ENCODE results near the gene DBN1. TPM values are rescaled to one million over a fixed set of nuclear protein-coding genes. Genes with fewer than 3 reads are reported as not detected.

Gene DBN1
- total and polyA plus RNA-seq, 7 experiments from 2014 or later = 0.64 to 8.8 (median 2.2) TPM

- Mint-ChIP-seq H3K27ac (peak overlapping the region in 6 of 9 donors; percentile 7 to 83 (median 52)), H3K9me3 (no peaks in the 10 kb centered on the region), H3K36me3 (peaks cover 0 to 5% (median 0%) of the 10 kb centered on the region in 5 donors), H3K4me3 (peak overlapping the region in 3 of 10 donors; percentile 1 to 51 (median 15)), H3K4me1 (peaks cover 31 to 52% (median 48%) of the 10 kb centered on the region in 7 donors), H3K27me3 (peaks cover 0 to 9% (median 0%) of the 10 kb centered on the region in 5 donors)
- H3K4me3 ChIP-seq (ENCODE audit: low read length) = no peak overlapping the region
- peaks cover 9 to 33% of the 10 kb centered on the region in 2 donors for H3K4me1 ChIP-seq (ENCODE audit: control insufficient read depth in 2 of 2, insufficient read depth in 2 of 2, low read length in 2 of 2)
- ChIA-PET POLR2A (interaction anchor here (1.4 to 1.5 kb wide), 2 partner anchors 21 to 49 kb away, joined by 3 to 4 read pairs; no protein-coding TSS in a partner anchor), CTCF (interaction anchor here (0.8 to 2.6 kb wide), 4 partner anchors 21 to 86 kb away, joined by 3 to 7 read pairs (median 3); no protein-coding TSS in a partner anchor)
- intact Hi-C loops (cut with micrococcal nuclease) = no loop called here
- H3K9me3 ChIP-seq (ENCODE audit: control insufficient read depth in 2 of 3, low read length in 3 of 3) = no peaks in the 10 kb centered on the region
- ATAC-seq (no peak), DNase-seq (no peak)
- no peaks in the 10 kb centered on the region for H3K36me3 ChIP-seq (ENCODE audit: control insufficient read depth in 2 of 3, insufficient read depth in 3 of 3, low read length in 3 of 3)
- H3K27ac ChIP-seq (ENCODE audit: low read depth, low read length) = no peak overlapping the region
- no peaks in the 10 kb centered on the region for H3K27me3 ChIP-seq (ENCODE audit: control insufficient read depth in 2 of 2, insufficient read depth in 2 of 2, low read length in 2 of 2)
Observed at GRCh38 chr5:177476531-177477233, 3.2 kb upstream of the DBN1 start.

GRCh38 chr5:177475563-177476427 lies 2.4 kb upstream of the DBN1 start:
- intact Hi-C loops (cut with micrococcal nuclease) = no loop called here
- no peak for ATAC-seq
- no peak overlapping the region for H3K27ac ChIP-seq (ENCODE audit: low read depth, low read length)
- H3K4me3 ChIP-seq (ENCODE audit: low read length) = no peak overlapping the region
- Mint-ChIP-seq H3K9me3 (no peaks in the 10 kb centered on the region), H3K4me3 (peak overlapping the region in 8 of 10 donors; percentile 12 to 82 (median 50)), H3K27ac (peak overlapping the region in 7 of 9 donors; percentile 7 to 83 (median 50)), H3K4me1 (peaks cover 31 to 58% (median 50%) of the 10 kb centered on the region in 7 donors), H3K27me3 (peaks cover 0 to 9% (median 0%) of the 10 kb centered on the region in 5 donors), H3K36me3 (peaks cover 0 to 5% (median 0%) of the 10 kb centered on the region in 5 donors)
- H3K4me1 ChIP-seq (ENCODE audit: control insufficient read depth in 2 of 2, insufficient read depth in 2 of 2, low read length in 2 of 2) = peaks cover 9 to 33% of the 10 kb centered on the region in 2 donors
- H3K36me3 ChIP-seq (ENCODE audit: control insufficient read depth in 2 of 3, insufficient read depth in 3 of 3, low read length in 3 of 3) = no peaks in the 10 kb centered on the region
- ChIA-PET POLR2A (interaction anchor here (0.9 to 1.6 kb wide), 4 partner anchors 13 to 48 kb away, joined by 3 to 4 read pairs (median 4); no protein-coding TSS in a partner anchor), CTCF (interaction anchor here (0.6 to 2.6 kb wide), 4 partner anchors 20 to 121 kb away, joined by 3 to 7 read pairs (median 3); no protein-coding TSS in a partner anchor)
- H3K9me3 ChIP-seq (ENCODE audit: control insufficient read depth in 2 of 3, low read length in 3 of 3) = no peaks in the 10 kb centered on the region
- DNase-seq = no peak
- no peaks in the 10 kb centered on the region for H3K27me3 ChIP-seq (ENCODE audit: control insufficient read depth in 2 of 2, insufficient read depth in 2 of 2, low read length in 2 of 2)

GRCh38 chr5:177474846-177475562 lies 1.6 kb upstream of the DBN1 start:
- Histone ChIP-seq H3K9me3 (ENCODE audit: control insufficient read depth in 2 of 3, low read length in 3 of 3) (no peaks in the 10 kb centered on the region), H3K4me1 (ENCODE audit: control insufficient read depth in 2 of 2, insufficient read depth in 2 of 2, low read length in 2 of 2) (peaks cover 9 to 33% of the 10 kb centered on the region in 2 donors), H3K4me3 (ENCODE audit: low read length) (no peak overlapping the region), H3K36me3 (ENCODE audit: control insufficient read depth in 2 of 3, insufficient read depth in 3 of 3, low read length in 3 of 3) (no peaks in the 10 kb centered on the region), H3K27ac (ENCODE audit: low read depth, low read length) (no peak overlapping the region), H3K27me3 (ENCODE audit: control insufficient read depth in 2 of 2, insufficient read depth in 2 of 2, low read length in 2 of 2) (no peaks in the 10 kb centered on the region)
- H3K4me3 Mint-ChIP-seq = peak overlapping the region; percentile 36 to 88 (median 80)
- DNase-seq (no peak), ATAC-seq (no peak)
- H3K9me3 Mint-ChIP-seq = no peaks in the 10 kb centered on the region
- peaks cover 31 to 57% (median 52%) of the 10 kb centered on the region in 7 donors for H3K4me1 Mint-ChIP-seq
- intact Hi-C loops (cut with micrococcal nuclease) = no loop called here
- H3K36me3 Mint-ChIP-seq = peaks cover 0 to 5% (median 0%) of the 10 kb centered on the region in 5 donors
- H3K27me3 Mint-ChIP-seq = peaks cover 0 to 9% (median 0%) of the 10 kb centered on the region in 5 donors
- peak overlapping the region in 5 of 9 donors; percentile 3 to 82 (median 75) for H3K27ac Mint-ChIP-seq
- ChIA-PET POLR2A (interaction anchor here (0.9 to 1.6 kb wide), 2 partner anchors 13 to 14 kb away, joined by 3 to 4 read pairs; no protein-coding TSS in a partner anchor), CTCF (interaction anchor here (2.6 kb wide), 1 partner anchor 27 kb away, joined by 7 read pairs; no protein-coding TSS in a partner anchor)

GRCh38 chr5:177474002-177474476 lies 605 bp upstream of the DBN1 start:
- peaks cover 0 to 4% (median 0%) of the 10 kb centered on the region in 5 donors for H3K36me3 Mint-ChIP-seq
- no peaks in the 10 kb centered on the region for H3K36me3 ChIP-seq (ENCODE audit: control insufficient read depth in 2 of 3, insufficient read depth in 3 of 3, low read length in 3 of 3)
- ATAC-seq (no peak), DNase-seq (no peak)
- no peaks in the 10 kb centered on the region for H3K9me3 Mint-ChIP-seq
- peak overlapping the region in 6 of 9 donors; percentile 59 to 84 (median 78) for H3K27ac Mint-ChIP-seq
- H3K9me3 ChIP-seq (ENCODE audit: control insufficient read depth in 2 of 3, low read length in 3 of 3) = no peaks in the 10 kb centered on the region
- intact Hi-C loops (cut with micrococcal nuclease) = no loop called here
- H3K4me1 Mint-ChIP-seq = peaks cover 25 to 47% (median 42%) of the 10 kb centered on the region in 7 donors
- H3K4me1 ChIP-seq (ENCODE audit: control insufficient read depth in 2 of 2, insufficient read depth in 2 of 2, low read length in 2 of 2) = peaks cover 9 to 29% of the 10 kb centered on the region in 2 donors
- no peak overlapping the region for H3K27ac ChIP-seq (ENCODE audit: low read depth, low read length)
- POLR2A ChIA-PET = interaction anchor here (1.6 kb wide), 1 partner anchor 12 kb away, joined by 4 read pairs; no protein-coding TSS in a partner anchor
- peak overlapping the region; percentile 50 to 88 (median 80) for H3K4me3 Mint-ChIP-seq
- CTCF ChIA-PET = interaction anchor here (0.6 to 2.6 kb wide), 2 partner anchors 27 to 28 kb away, joined by 3 to 7 read pairs; no protein-coding TSS in a partner anchor
- no peak overlapping the region for H3K4me3 ChIP-seq (ENCODE audit: low read length)
- peaks cover 0 to 9% (median 0%) of the 10 kb centered on the region in 5 donors for H3K27me3 Mint-ChIP-seq
- H3K27me3 ChIP-seq (ENCODE audit: control insufficient read depth in 2 of 2, insufficient read depth in 2 of 2, low read length in 2 of 2) = no peaks in the 10 kb centered on the region

- intact Hi-C loops (cut with micrococcal nuclease) = loop anchor here (1.0 to 2.0 kb wide), 2 partner anchors 24 to 25 kb away; partner anchors contain the start of gene PDLIM7 (in 2 of the 2)
- H3K4me1 ChIP-seq (ENCODE audit: control insufficient read depth in 2 of 2, insufficient read depth in 2 of 2, low read length in 2 of 2) = peaks cover 9 to 24% of the 10 kb centered on the region in 2 donors
- no peaks in the 10 kb centered on the region for H3K27me3 ChIP-seq (ENCODE audit: control insufficient read depth in 2 of 2, insufficient read depth in 2 of 2, low read length in 2 of 2)
- peaks cover 19 to 39% (median 35%) of the 10 kb centered on the region in 7 donors for H3K4me1 Mint-ChIP-seq
- POLR2A ChIA-PET = interaction anchor here (1.3 to 1.9 kb wide), 2 partner anchors 25 to 40 kb away, joined by 4 read pairs; no protein-coding TSS in a partner anchor
- H3K4me3 Mint-ChIP-seq = peak overlapping the region; percentile 50 to 86 (median 70)
- H3K9me3 Mint-ChIP-seq = no peaks in the 10 kb centered on the region
- H3K36me3 Mint-ChIP-seq = no peaks in the 10 kb centered on the region
- H3K27me3 Mint-ChIP-seq = peaks cover 0 to 9% (median 0%) of the 10 kb centered on the region in 5 donors
- peak overlapping the region; percentile 21 for H3K27ac ChIP-seq (ENCODE audit: low read depth, low read length)
- ATAC-seq = peak; percentile 61
- H3K27ac Mint-ChIP-seq = no peak overlapping the region
- DNase-seq = peak in 3 of 9 donors; percentile 39 to 67 (median 43)
- H3K36me3 ChIP-seq (ENCODE audit: control insufficient read depth in 2 of 3, insufficient read depth in 3 of 3, low read length in 3 of 3) = no peaks in the 10 kb centered on the region
- CTCF ChIA-PET = interaction anchor here (0.6 to 1.6 kb wide), 4 partner anchors 16 to 82 kb away, joined by 3 to 9 read pairs (median 5); no protein-coding TSS in a partner anchor
- peak overlapping the region; percentile 43 for H3K4me3 ChIP-seq (ENCODE audit: low read length)
- H3K9me3 ChIP-seq (ENCODE audit: control insufficient read depth in 2 of 3, low read length in 3 of 3) = no peaks in the 10 kb centered on the region
Observed at GRCh38 chr5:177472460-177473442, 683 bp downstream of the DBN1 start.

All from naive thymus-derived CD4-positive, alpha-beta T cell (primary cell).